Dermis microvascular lymphatic vessel endothelial cell (primary cell): Measurements from ENCODE around the gene BPIFB4. TPM values are rescaled to one million over a fixed set of nuclear protein-coding genes. Genes with fewer than 3 reads are reported as not detected.
"Not testable (repeated sequence)": the region's sequence is repeated elsewhere in the genome, so short reads cannot be mapped to it uniquely, and the experiment has no call there.

Source experiments
- DNase-seq, 2 donors: peaks; one replicate each; pipeline versions ENCODE4 v3.0.0 to v3.0.0-alpha.2; 2010; ENCODE audit warnings: low read depth in 2 of 2
- total RNA-seq: library from RNA; depleted of rRNA; stranded (reverse); fragments of >200 nt; gene quantifications from 2 replicates; pipeline ENCODE4 v1.2.1, GENCODE V29; 2014

The BPIFB4 gene
- total RNA-seq, 1 donor from 2014 or later: not detected

GRCh38 chr20:33086052-33086722, 6.7 kb downstream of the BPIFB4 start:
- DNase-seq: no peak

GRCh38 chr20:33091147-33091546, 11.7 kb downstream of the BPIFB4 start:
- DNase-seq: no peak

- no peak for DNase-seq
Observed at GRCh38 chr20:33091693-33092092, 12.2 kb downstream of the BPIFB4 start.

- DNase-seq: no peak
Observed at GRCh38 chr20:33092361-33092760, 12.9 kb downstream of the BPIFB4 start.

GRCh38 chr20:33093074-33093473, 13.6 kb downstream of the BPIFB4 start:
- no peak for DNase-seq

- DNase-seq: no peak
Observed at GRCh38 chr20:33093582-33093981, 14.1 kb downstream of the BPIFB4 start.

GRCh38 chr20:33095249-33095648, 15.8 kb downstream of the BPIFB4 start:
- DNase-seq: no peak

GRCh38 chr20:33095902-33096584, 16.6 kb downstream of the BPIFB4 start:
- DNase-seq: peak; percentile 52 to 66

GRCh38 chr20:33097001-33097400, 17.6 kb downstream of the BPIFB4 start:
- DNase-seq: no peak

GRCh38 chr20:33099843-33100538, 20.5 kb downstream of the BPIFB4 start:
- DNase-seq: no peak

- no peak for DNase-seq
Observed at GRCh38 chr20:33103556-33103955, 24.1 kb downstream of the BPIFB4 start.

GRCh38 chr20:33104336-33104735, 24.9 kb downstream of the BPIFB4 start:
- no peak for DNase-seq

GRCh38 chr20:33105316-33105924, 26.0 kb downstream of the BPIFB4 start:
- no peak for DNase-seq

GRCh38 chr20:33106058-33106620, 26.7 kb downstream of the BPIFB4 start:
- DNase-seq: not testable (repeated sequence)

GRCh38 chr20:33108661-33109060, 29.2 kb downstream of the BPIFB4 start:
- DNase-seq: no peak

- no peak for DNase-seq
Observed at GRCh38 chr20:33110147-33110825, 30.8 kb downstream of the BPIFB4 start.

- no peak for DNase-seq
Observed at GRCh38 chr20:33111306-33111705, 31.9 kb downstream of the BPIFB4 start.

- DNase-seq: no peak
Observed at GRCh38 chr20:33112547-33113386, 33.3 kb downstream of the BPIFB4 start.

- no peak for DNase-seq
Observed at GRCh38 chr20:33113387-33113908, 34.0 kb downstream of the BPIFB4 start.

GRCh38 chr20:33115501-33115900, 36.1 kb downstream of the BPIFB4 start:
- not testable (repeated sequence) for DNase-seq
